ENCODE results near the gene COX6B2.

The COX6B2 gene

GRCh38 chr19:55383279-55384130 lies 29.0 kb upstream of the COX6B2 start:
- DNase-seq (ENCODE audit: low spot score), result no peak

GRCh38 chr19:55382522-55383054 lies 28.1 kb upstream of the COX6B2 start:
- no peak for DNase-seq (ENCODE audit: low spot score)

DNA sequence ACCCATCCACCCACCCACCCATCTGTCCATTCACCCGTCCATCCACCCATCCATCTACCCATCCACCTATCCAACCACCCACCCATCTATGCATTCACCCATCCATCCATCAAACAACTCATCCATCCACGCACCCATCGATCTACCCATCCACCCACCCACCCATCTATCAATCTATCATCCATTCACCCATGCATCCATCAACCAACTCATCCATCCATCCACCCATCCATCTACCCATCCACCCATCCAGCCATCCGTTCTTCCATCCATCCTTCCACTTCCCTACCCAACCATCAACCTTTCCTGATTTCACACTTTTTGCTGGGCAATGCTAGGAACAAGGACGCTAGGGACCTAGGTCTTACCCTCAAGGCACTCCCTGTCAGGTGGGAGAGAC lies 27.5 kb upstream of the COX6B2 start:
- DNase-seq (ENCODE audit: low spot score), result no peak

DNA sequence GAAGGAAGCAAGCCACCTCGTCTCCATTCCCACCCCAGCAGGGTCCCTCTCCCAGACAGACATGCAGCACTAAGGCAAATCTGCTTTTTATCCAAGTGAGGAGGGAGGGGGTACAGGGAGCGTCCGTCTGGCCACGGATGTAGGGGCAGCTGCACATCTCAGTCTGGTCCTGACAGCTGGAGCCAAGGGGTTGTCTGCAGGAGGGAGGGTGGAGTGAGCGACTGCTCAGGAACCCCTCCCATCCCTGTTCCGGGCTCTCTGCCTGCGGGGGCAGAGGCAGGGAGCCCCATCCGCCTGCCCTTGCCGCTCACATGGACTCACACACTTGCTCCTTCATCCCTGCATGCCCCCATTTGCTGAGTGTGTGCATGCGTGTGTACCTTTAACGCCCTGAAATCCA lies 24.7 kb upstream of the COX6B2 start:
- no peak for DNase-seq (ENCODE audit: low spot score)

GRCh38 chr19:55377356-55378131 lies 23.0 kb upstream of the COX6B2 start:
- no peak for DNase-seq (ENCODE audit: low spot score)

GRCh38 chr19:55376241-55376933 lies 21.9 kb upstream of the COX6B2 start, which contains the start of gene TMEM190:
TSS of gene TMEM190 (plus strand) at chr19:55376826. CDS start at chr19:55376854, 28 bp downstream.
- DNase-seq (ENCODE audit: low spot score), result no peak

DNA sequence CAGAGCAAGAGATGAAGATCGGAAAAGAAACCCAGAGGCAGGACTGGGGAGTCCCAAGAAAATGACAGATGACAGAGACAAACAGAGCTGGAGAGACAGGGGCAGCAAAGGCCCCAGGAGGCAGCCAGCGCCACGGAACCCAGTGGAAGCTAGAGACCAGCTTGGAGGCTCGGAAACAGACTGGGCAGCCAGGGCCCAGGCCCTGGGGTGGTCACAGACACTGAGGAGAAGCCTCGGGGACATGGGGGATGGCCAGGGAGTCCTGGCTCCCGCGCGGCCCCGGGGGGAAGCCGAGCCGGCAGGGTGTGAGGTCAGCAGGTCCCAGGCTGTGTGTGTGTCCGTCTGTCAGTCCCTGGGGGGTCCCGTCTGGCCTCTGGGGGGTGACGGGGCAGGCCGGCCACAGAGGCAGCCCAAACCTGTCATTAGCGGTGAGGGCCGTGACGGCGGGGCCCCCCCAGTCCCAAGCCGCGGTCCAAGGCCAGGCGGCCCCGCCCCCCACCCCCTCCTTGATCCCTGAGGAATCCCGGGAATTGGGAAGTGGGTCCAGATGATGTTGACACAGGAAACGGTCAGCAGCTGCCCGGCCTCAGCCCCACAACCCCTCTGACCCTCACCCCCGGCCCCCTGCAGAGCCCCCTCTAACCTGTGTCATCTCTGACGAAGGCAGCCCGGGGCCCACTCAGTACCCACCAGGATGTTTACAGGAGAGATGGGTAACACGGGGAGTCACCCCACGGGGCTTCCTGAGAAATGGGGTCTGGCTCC lies 19.7 kb upstream of the COX6B2 start:
- DNase-seq (ENCODE audit: low spot score), result no peak

DNA sequence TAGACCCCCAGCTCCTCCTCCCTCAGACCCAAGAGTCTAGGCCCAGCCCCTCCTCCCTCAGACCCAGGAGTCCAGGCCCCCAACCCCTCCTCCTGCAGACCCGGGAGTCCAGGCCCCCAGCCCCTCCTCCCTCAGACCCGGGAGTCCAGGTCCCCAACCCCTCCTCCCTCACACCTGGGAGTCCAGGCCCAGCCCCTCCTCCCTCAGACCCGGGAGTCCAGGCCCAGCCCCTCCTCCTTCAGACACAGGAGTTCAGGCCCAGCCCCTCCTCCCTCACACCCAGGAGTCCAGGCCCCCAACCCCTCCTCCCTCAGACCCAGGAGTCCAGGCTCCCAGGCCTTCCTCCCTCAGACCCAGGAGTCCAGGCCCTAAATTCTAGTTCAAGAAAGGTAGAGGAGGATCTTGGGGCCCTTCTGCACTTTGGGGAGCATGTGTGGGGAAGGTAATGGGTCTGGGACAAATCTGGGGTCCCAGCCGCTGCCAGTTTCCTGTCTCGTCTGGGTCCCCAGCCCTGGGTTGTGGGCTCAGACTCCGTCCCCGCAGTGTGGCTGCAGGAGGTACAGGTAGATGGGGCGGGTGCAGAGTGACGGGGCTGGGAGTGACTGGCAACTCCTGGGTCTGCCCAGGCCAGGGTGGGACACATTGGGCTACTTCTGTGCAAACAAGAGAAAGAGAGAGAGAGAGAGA lies 18.9 kb upstream of the COX6B2 start:
- no peak for DNase-seq (ENCODE audit: low spot score)

GRCh38 chr19:55372316-55373081 lies 18.0 kb upstream of the COX6B2 start:
- no peak for DNase-seq (ENCODE audit: low spot score)

DNA sequence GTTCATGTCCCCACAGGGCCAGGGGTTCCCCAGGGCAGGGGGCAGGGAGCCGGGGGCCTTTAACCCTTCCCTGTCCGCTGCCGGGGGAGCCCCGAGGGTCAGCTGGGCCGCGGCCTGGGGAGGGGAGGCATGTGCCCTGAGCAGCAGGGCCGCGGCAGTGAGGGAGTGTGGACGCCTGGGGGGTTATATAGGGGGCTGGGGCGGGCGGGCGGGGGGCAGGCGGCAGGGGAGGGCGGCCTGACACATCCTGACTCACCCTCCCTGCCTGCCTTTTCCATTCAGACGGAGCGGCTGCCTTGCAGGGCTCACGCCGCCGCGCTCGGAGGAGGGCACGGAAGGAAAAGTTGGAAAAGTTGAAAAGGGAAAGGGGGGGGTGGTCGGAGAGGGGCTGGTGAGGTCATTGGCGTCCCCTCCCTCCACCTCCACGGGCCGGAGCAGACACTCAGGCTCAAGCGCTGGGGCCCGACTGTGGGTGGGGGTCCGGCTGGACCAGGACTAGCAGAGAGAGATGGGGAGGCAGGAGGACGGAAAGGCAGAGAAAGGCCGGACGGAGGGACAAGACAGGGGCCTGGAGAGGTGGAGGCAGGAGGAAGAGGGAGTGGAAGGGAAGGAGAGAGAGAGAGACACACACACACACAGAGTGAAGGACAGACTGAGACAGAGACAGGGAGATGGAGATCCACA lies 15.9 kb upstream of the COX6B2 start, which contains the start of gene IL11:
IL11 (minus strand) TSS at position 159 of the 684 bp plus-strand sequence; CDS start at position 6, 153 bp downstream.
- no peak for DNase-seq (ENCODE audit: low spot score)

GRCh38 chr19:55369653-55370304 lies 15.3 kb upstream of the COX6B2 start:
- DNase-seq (ENCODE audit: low spot score), result no peak

DNA sequence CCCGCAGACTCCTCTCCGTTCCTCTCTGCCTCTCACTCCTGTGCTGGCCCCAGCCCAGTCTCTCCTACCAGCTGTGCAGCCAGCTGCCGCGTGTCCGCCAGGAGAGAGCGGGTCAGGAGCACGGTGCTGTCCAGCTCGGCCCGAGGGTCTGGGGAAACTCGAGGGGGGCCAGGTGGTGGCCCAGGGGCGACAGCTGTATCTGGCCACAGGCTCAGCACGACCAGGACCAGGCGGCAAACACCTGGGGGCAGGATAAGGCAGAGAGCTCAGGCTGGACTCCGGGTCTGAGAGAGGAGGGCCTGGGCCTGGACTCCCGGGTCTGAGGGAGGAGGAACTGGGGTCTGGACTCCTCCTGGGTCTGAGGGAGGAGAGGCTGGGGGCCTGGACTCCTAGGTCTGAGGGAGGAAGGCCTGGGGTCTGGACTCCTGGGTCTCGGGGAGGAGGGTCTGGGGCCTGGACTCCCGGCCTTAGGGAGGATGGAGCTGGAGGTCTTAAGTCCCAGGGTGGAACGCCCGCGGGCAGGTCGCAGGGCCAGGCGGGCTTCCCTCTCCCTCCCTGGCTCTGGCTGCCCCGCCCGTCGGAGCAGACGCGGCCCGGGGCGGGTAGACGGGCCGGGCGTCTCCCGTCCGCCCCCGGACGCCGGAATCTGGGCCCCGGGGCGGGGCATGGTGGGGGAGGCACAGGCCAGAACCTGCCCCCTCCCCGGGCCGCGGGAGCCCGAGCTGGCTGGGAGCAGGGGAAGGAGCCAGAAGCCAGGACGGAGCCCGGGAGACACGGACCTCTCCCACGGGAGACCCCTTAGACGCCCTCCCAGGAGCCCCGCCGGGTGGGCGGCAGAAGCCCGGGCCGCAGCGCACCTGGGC lies 14.4 kb upstream of the COX6B2 start:
- DNase-seq (ENCODE audit: low spot score), result no peak

DNA sequence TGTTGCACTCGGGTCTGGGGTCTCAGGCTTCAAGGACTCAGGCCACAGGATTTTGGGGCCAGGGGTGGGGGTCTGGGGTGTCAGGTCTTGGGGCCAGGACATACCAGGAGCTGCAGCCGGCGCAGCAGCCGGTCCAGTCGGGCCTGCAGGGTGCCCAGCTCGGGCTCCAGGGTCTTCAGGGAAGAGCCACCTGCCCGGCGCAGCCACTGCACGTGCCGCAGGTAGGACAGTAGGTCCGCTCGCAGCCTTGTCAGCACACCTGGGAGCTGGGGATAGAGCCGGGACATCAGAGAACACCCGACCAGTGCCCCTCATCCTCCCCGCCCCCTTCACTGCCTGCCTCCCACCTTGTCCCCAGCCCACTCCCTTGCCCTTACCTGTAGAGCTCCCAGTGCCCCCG lies 13.6 kb upstream of the COX6B2 start:
- DNase-seq (ENCODE audit: low spot score), result no peak

DNA sequence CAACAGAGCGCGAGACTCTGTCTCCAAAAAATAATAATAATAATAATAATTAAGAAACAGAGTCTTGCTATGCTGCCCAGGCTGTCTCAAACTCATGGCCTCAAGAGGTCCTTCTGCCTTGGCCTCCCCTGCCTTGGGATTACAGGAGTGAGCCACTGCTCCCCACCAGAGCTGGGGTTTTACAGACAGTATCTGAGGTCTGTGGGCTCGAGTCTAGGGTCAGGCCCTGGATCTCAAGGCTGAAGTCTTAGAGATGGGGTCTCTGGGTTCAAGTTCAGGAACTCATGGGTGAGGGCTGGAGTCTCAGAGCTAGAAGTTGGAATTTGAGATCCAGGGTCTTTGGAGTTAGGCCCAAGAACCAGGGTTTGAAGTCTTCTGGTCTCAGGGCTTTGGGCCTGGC lies 12.3 kb upstream of the COX6B2 start:
- no peak for DNase-seq (ENCODE audit: low spot score)

DNA sequence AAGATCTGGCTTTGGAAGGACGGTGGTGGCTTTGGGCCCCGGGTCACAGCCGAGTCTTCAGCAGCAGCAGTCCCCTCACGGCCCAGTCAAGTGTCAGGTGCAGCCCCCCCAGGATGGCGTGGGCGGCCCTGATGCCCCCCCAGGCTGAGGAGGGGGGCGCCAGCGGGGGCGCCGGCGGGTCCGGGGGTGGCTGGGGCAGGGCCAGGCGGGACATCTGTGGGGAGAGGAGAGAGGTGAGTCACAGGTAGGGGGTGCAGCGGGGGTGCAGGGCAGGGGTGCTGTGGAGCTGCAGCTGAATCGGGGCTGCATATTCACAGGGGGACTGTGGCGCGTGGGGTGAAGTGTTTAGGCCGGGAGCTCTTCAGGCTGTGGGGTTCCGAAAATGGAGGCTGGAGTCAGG lies 11.4 kb upstream of the COX6B2 start:
- no peak for DNase-seq (ENCODE audit: low spot score)

DNA sequence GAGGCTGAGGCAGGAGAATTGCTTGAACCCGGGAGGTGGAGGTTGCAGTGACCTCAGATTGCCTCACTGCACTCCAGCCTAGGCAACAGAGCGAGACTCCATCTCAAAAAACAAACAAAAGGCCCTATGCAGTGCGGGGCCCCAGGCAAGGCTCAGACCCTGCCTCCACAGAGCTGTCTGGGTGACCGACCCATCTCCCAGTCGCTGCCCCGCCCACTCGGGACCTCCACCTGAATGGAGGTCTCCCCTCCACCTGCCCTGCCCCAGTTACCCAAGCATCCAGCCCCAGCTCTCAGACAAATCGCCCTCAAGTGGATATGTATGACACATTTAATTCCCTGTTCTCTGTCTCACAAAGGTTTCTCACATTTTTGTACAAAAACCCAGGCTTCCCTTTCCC lies 10.7 kb upstream of the COX6B2 start:
- DNase-seq (ENCODE audit: low spot score), result no peak

DNA sequence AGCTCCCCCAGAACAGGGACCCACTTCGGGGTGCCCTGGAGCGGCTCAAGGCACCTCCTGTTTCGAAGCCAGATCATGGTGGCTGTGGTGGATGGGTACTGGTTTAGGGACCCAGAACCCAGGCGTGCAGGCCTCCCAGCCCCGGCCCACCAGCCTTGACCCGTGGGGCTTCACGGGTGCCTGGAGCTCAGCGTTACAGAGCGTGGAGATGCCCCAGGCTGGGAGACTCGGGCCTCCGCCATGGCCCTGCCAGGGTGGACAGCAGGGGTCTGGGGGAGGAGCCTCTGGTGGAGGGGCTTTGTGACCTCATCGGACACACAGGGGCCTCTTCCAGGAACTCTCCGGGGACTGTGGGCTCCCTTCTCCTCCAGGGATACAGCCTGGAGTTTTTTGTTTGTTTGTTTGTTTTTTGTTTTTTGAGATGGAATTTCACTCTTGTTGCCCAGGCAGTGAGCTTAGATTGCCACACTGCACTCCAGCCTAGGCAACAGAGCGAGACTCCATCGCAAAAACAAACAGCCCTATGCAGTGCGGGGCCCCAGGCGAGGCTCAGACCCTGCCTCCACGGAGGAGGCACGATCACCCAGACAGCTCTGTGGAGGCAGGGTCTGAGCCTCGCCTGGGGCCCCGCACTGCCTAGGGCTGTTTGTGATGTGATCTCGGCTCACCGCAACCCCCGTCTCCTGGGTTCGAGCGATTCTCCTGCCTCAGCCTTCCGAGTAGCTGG lies 8.6 kb upstream of the COX6B2 start, which contains the start of gene GARIN5B:
GARIN5B (minus strand) TSS at position 271 of the 727 bp plus-strand sequence; CDS start at position 77, 194 bp downstream.
- no peak for DNase-seq (ENCODE audit: low spot score)
